ENCODE data around the gene CIRBP.
A peak's percentile ranks its signal among the peaks of the same experiment; 100 is the strongest.

Gene CIRBP

DNA sequence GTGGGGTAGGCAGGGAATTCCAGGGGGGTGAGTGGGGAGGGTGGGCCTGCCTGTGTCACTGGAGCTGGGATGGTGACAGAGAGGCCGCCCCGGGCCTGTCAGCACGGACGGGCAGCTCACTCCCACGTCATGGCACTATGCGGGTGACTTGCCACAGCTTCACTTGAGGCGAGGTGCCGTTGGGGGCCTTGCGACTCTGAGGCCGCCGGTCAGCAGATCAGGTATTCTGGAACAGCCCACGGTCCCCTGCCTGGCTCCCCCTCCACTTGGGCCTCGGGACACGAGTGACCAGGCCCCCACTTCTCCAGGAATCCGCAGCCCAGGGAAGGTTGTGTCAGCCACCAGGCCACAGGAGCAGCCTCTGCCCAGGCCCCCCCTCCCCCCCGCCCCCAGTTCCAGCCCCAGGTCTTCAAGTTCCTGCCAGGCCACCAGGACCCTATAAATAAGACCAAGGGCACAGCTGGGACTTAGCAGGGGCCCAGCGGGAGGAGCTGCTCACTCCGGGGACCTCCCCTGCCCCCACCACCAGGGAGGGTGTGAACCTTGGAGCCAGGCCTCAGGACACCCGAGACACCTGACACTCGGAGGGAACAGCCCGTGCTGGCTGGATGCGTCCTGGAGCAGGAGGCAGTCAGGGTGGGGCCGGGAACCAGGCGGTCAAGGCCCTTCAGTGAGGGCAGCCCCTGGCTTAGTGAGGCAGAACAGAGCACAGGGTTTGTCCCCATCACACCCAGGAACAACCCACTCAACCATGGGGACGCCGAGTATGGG, 23.5 kb upstream of the CIRBP start:
- no peak for DNase-seq

- peak; percentile 22 for DNase-seq
These were observed 22.7 kb upstream of the CIRBP start for GRCh38 chr19:1246265-1247087.

- no peak for DNase-seq
These were observed 21.4 kb upstream of the CIRBP start for GRCh38 chr19:1247748-1248138.

GRCh38 chr19:1248139-1248785, 20.9 kb upstream of the CIRBP start, which contains the start of gene MIDN:
TSS of gene MIDN (plus strand) at chr19:1248583. CDS start at chr19:1250297, 1,714 bp downstream.
- DNase-seq, result peak; percentile 82

DNA sequence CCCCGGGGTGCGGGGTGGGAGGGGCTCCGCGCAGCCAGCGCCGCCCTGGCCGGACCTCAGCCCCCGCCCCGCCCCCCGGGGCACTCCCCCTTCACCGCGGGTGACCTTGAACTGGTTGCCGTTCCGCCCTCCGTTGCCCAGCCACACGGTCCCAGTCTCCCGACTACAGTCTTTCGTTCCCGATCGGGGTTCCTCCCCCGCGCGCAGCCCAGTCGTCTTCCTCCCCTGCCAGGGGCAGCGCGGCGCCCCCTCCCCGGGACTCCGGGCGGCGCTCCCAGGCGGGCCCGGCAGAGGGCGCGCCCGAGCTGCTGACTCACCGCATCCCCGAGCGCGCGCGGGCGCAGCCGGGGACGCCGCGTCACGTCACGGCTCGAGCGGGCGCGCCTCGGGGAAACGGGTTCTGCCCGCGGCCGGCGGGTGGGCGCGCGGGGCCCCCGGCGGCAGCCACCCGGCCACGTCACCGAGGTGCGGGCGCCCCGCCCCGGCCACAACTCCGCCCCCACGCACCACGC, 20.3 kb upstream of the CIRBP start:
- peak; percentile 87 for DNase-seq

- DNase-seq, result peak; percentile 95
These were observed 19.7 kb upstream of the CIRBP start for GRCh38 chr19:1249298-1249989.

- DNase-seq, result no peak
These were observed 19.1 kb upstream of the CIRBP start for GRCh38 chr19:1249990-1250436.

- DNase-seq, result peak; percentile 48
These were observed 18.5 kb upstream of the CIRBP start for GRCh38 chr19:1250437-1251260.

DNA sequence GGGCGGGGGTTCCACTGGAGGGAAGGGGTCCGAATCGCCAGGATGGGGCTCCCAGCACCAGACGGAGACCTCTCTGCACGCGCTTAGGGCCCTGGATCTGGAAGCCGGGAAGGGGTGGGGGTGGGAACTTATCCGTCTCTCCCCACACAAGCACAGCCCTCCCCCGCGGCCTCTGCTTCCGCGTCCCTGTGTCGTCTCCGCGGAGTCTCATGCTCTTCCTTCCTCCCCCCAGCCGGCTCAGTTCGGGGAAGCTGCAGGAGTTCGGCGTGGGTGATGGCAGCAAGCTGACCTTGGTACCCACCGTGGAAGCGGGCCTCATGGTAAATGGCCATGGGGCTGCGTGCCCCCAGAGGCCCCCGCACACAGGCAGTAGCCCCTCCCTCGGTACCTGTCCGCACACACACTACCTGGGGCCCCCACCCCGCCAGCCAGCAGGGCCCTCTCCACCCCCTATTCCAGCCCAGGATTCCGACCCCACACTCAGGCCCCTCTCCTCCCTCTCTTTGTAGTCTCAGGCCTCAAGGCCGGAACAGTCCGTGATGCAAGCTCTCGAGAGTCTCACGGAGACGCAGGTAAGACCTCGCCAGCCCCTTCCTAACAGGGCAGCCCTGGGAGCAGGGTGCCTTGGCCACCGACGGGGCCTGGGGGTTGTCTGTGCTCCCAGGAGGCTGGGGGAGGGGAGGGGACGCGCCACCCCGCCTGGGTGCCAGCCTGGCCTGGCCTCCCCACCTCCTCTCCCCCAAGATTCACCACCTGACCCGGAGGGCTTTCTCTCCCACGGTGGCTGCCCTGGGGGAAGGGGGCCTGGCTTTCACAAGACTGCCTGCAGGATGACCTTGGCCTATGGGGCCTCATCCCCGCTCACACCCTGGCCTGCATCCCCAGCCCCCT, 17.6 kb upstream of the CIRBP start:
- peak; percentile 26 for DNase-seq

- no peak for DNase-seq
These were observed 16.8 kb upstream of the CIRBP start for GRCh38 chr19:1252221-1252820.

GRCh38 chr19:1252821-1253513, 16.2 kb upstream of the CIRBP start:
- peak; percentile 27 for DNase-seq

- no peak for DNase-seq
These were observed 15.5 kb upstream of the CIRBP start for GRCh38 chr19:1253514-1254080.

DNA sequence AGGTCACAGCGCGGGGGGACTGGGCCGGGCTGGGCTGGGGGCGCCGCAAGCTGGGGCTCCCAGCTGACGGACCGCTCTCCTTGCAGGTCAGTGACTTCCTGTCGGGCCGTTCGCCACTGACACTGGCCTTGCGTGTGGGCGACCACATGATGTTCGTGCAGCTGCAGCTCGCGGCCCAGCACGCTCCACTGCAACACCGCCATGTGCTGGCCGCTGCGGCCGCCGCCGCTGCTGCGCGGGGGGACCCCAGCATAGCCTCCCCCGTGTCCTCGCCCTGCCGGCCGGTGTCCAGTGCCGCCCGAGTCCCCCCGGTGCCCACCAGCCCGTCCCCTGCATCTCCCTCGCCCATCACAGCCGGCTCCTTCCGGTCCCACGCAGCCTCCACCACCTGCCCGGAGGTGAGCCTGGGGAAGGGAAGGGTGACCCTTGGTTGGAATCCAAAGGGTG, 15.0 kb upstream of the CIRBP start:
- no peak for DNase-seq

- no peak for DNase-seq
These were observed 14.5 kb upstream of the CIRBP start for GRCh38 chr19:1254530-1255185.

DNA sequence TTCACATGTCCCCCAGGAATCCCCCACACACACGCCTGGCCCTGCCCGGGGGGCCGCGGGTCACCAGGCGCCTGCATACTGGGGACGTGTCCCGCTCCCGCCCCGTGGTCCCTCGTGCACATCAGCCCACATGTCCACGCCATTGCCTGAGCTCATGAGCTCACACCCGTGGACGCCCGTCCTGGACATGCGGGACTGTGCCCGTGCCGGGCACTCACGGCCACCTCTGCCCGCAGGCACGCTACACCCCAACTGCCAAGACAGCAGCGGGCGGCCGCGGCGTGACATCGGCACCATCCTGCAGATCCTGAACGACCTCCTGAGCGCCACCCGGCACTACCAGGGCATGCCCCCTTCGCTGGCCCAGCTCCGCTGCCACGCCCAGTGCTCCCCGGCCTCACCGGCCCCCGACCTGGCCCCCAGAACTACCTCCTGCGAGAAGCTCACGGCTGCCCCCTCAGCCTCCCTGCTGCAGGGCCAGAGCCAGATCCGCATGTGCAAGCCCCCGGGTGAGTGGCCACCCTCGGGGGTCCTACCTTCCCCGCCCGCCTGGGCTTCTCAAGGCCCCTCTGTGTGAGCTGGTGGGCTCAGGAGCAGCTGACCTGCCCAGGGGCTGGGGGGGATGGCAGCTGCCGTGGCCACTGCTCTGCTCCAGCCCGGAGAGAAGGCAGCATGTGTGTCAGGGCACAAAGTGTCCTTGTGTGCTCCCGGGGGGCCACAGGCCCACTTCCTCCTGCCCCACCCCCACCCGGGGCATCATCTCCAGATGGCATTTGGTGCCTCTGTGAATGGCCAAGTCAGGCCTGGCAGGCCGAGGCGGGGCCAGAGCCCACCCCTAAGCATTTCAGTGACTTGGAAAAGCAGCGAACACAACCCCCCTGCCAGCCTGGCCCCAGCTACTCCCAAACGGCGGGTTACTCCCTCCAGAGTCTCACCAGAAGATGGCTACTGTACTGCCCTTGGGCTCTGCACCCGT, 13.7 kb upstream of the CIRBP start:
- no peak for DNase-seq

DNA sequence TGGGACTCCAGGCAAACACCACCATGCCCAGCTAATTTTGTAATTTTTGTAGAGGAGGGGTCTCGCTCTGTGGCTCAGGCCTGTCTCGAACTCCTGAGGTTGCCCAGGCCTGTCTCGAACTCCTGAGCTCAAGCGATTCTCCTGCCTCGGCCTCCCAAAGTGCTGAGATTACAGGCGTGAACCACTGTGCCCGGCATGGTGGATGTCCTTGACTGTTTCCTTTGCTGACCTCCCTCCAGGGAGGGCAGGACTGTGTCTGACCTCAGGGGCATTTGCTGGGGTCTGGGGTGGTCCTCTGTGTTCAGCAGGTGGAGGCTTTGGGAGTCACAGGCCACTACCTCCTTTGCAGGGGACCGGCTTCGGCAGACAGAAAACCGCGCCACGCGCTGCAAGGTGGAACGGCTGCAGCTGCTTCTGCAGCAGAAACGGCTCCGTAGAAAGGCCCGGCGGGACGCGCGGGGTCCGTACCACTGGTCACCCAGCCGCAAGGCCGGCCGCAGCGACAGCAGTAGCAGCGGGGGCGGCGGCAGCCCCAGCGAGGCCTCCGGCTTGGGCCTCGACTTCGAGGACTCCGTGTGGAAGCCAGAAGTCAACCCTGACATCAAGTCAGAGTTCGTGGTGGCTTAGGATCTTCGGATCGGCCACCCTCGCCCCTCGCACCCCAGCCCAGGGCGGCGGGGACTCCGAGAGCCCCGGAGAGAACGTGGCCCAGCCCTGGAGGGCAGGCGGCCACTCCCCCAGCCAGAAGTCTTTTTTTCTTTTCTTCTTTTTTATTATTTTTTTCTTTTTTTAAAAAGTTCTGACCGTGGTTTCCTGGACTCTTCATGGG, 12.3 kb upstream of the CIRBP start:
- DNase-seq, result no peak
